HEK293 (cell line): ENCODE results near the gene GALNT9.

Source experiments
- CTCF ChIA-PET: fragments of 350-600 bp; formaldehyde crosslinking; extraction: SDS; loops from one replicate; lab custom pipeline; 2021; ENCODE audit warnings: antibody characterized with exemption; lab: Yijun Ruan, JAX
- POLR2A ChIA-PET: fragments of 300-600 bp; formaldehyde crosslinking; extraction: SDS; loops from one replicate; lab custom pipeline; 2020; ENCODE audit warnings: antibody characterized with exemption, inconsistent platforms; lab: Yijun Ruan, JAX
- H3K27ac ChIP-seq: fragments of 200-500 bp; sonication (Bioruptor generic); 2 replicates; pipeline ENCODE4 v1.5.1; 2014; ENCODE audit warnings: low read depth, low read length, control low read depth, inconsistent platforms; ENCODE audit errors: extremely low read depth
- H3K36me3 ChIP-seq, 2 experiments: fragments of 200-500 bp in 1 of 2; sonication (Bioruptor generic) in 1 of 2; 1 replicate in 1 of 2; 2 replicates in 1 of 2; pipeline ENCODE4 v1.5.1; 2014 to 2017; ENCODE audit warnings: inconsistent platforms in 2 of 2, low read length in 2 of 2; ENCODE audit not compliant: control insufficient read depth in 2 of 2, insufficient read depth in 1 of 2
- H3K4me1 ChIP-seq: fragments of 200-500 bp; sonication (Bioruptor generic); 2 replicates; pipeline ENCODE4 v1.5.1; 2014; ENCODE audit warnings: mild to moderate bottlenecking, low read length, inconsistent platforms; ENCODE audit not compliant: control insufficient read depth, insufficient read depth
- H3K4me3 ChIP-seq: 2 replicates; pipeline ENCODE4 v1.5.1; 2011; ENCODE audit warnings: low read depth, mild to moderate bottlenecking, control low read depth, low read length, moderate library complexity
- H3K9me3 ChIP-seq: fragments of 200-500 bp; sonication (Bioruptor generic); 2 replicates; pipeline ENCODE4 v1.5.1; 2014; ENCODE audit warnings: low read depth, low read length, inconsistent platforms; ENCODE audit not compliant: control insufficient read depth, insufficient read depth
- ATF2 ChIP-seq: fragments of 450-650 bp; formaldehyde crosslinking; IDR thresholded peaks from 2 replicates; pipeline ENCODE4 v1.5.1; 2016; ENCODE audit warnings: missing biosample characterization, missing genetic modification characterization, low read depth
- CTCF ChIP-seq: fragments of 450-650 bp; formaldehyde crosslinking; IDR thresholded peaks from 2 replicates; pipeline ENCODE4 v1.5.1; 2016; ENCODE audit warnings: missing biosample characterization, missing genetic modification characterization
- EGR2 ChIP-seq: fragments of 450-650 bp; formaldehyde crosslinking; IDR thresholded peaks from 2 replicates; pipeline ENCODE4 v1.5.1; 2016; ENCODE audit warnings: low read depth, missing biosample characterization, missing genetic modification characterization
- GLIS1 ChIP-seq: fragments of 450-650 bp; formaldehyde crosslinking; IDR thresholded peaks from 2 replicates; pipeline ENCODE4 v1.5.1; 2016; ENCODE audit warnings: missing biosample characterization, missing genetic modification characterization
- GLIS2 ChIP-seq: fragments of 450-650 bp; formaldehyde crosslinking; IDR thresholded peaks from 2 replicates; pipeline ENCODE4 v1.5.1; 2016; ENCODE audit warnings: missing biosample characterization, missing genetic modification characterization
- TRIM28 ChIP-seq: IDR thresholded peaks from 2 replicates; pipeline ENCODE4 v1.6.1; 2011; ENCODE audit warnings: low read length, control low read depth, borderline replicate concordance
- WT1 ChIP-seq: fragments of 450-650 bp; formaldehyde crosslinking; IDR thresholded peaks from 2 replicates; pipeline ENCODE4 v1.5.1; 2016; ENCODE audit warnings: missing biosample characterization, missing genetic modification characterization
- ZIC2 ChIP-seq: fragments of 450-650 bp; formaldehyde crosslinking; IDR thresholded peaks from 2 replicates; pipeline ENCODE4 v1.5.1; 2016; ENCODE audit warnings: missing biosample characterization, missing genetic modification characterization
- ZNF121 ChIP-seq: fragments of 450-650 bp; formaldehyde crosslinking; IDR thresholded peaks from 2 replicates; pipeline ENCODE4 v1.5.1; 2016; ENCODE audit warnings: missing biosample characterization, missing genetic modification characterization
- ZNF132 ChIP-seq: fragments of 450-650 bp; formaldehyde crosslinking; IDR thresholded peaks from 2 replicates; pipeline ENCODE4 v1.5.1; 2017; ENCODE audit warnings: missing biosample characterization, missing genetic modification characterization, borderline replicate concordance
- ZNF221 ChIP-seq: fragments of 450-650 bp; formaldehyde crosslinking; IDR thresholded peaks from 2 replicates; pipeline ENCODE4 v1.5.1; 2017; ENCODE audit warnings: missing biosample characterization, missing genetic modification characterization, borderline replicate concordance
- ZNF311 ChIP-seq: fragments of 450-650 bp; formaldehyde crosslinking; IDR thresholded peaks from 2 replicates; pipeline ENCODE4 v1.5.1; 2017; ENCODE audit warnings: missing biosample characterization, missing genetic modification characterization, borderline replicate concordance
- ZNF791 ChIP-seq: fragments of 450-650 bp; formaldehyde crosslinking; IDR thresholded peaks from 2 replicates; pipeline ENCODE4 v1.5.1; 2016; ENCODE audit warnings: missing biosample characterization, missing genetic modification characterization
- TF ChIP-seq, protein P1 (sequence below): fragments of 450-650 bp; formaldehyde crosslinking; IDR thresholded peaks from 2 replicates; pipeline ENCODE4 v1.5.1; 2017; ENCODE audit warnings: missing biosample characterization, missing genetic modification characterization
- TF ChIP-seq, protein P2 (sequence below): fragments of 450-650 bp; formaldehyde crosslinking; IDR thresholded peaks from 2 replicates; pipeline ENCODE4 v1.5.1; 2016; ENCODE audit warnings: missing biosample characterization, missing genetic modification characterization

GALNT9 gene

GRCh38 chr12:132373901-132374611, 44.7 kb upstream of the GALNT9 start:
- CTCF ChIA-PET, result interaction anchor here (0.6 to 0.7 kb wide), 2 partner anchors 46 to 143 kb away, joined by 3 read pairs; no protein-coding TSS in a partner anchor
- no peaks in the 10 kb centered on the region for H3K4me1 ChIP-seq
- POLR2A ChIA-PET, result no interaction called here
- H3K36me3 ChIP-seq, result no peaks in the 10 kb centered on the region
- no peak overlapping the region for H3K4me3 ChIP-seq
- no peak; the same call in 1 of the 2 replicates for TF ChIP-seq TRIM28
- TF ChIP-seq CTCF (tag by site-specific recombination), result peak; percentile 38; the same call in 1 of the 2 replicates
- peak; percentile 88 for TF ChIP-seq ZIC2 (tag by site-specific recombination)
- TF ChIP-seq, protein P1, sequence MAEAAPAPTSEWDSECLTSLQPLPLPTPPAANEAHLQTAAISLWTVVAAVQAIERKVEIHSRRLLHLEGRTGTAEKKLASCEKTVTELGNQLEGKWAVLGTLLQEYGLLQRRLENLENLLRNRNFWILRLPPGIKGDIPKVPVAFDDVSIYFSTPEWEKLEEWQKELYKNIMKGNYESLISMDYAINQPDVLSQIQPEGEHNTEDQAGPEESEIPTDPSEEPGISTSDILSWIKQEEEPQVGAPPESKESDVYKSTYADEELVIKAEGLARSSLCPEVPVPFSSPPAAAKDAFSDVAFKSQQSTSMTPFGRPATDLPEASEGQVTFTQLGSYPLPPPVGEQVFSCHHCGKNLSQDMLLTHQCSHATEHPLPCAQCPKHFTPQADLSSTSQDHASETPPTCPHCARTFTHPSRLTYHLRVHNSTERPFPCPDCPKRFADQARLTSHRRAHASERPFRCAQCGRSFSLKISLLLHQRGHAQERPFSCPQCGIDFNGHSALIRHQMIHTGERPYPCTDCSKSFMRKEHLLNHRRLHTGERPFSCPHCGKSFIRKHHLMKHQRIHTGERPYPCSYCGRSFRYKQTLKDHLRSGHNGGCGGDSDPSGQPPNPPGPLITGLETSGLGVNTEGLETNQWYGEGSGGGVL, result peak; percentile 18; the same call in 1 of the 2 replicates
- TF ChIP-seq GLIS2 (tag by site-specific recombination), result peak; percentile 75
- TF ChIP-seq ZNF791 (tag by site-specific recombination), result no peak
- TF ChIP-seq GLIS1 (tag by site-specific recombination), result peak; percentile 92
- TF ChIP-seq EGR2, result no peak
- H3K27ac ChIP-seq, result no peak overlapping the region
- H3K9me3 ChIP-seq, result no peaks in the 10 kb centered on the region

DNA sequence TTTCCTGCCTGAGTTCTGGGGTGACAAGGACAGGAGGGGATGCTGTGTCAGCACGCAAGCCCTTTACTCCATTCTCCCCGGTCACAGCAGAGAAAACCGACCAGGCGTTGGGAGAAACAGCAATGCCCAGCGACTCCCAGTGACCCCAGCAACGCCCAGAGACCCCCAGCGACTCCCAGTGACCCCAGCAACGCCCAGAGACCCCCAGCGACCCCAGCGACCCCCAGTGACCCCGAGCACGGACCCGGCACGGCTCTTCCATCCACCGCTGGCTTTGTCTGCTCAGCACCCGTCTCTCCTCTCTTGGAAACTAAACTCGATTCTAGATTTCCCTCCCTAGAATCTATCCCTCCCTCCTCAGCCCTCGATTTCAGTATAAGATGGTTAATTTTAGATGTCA, 38.5 kb upstream of the GALNT9 start:
- POLR2A ChIA-PET, result no interaction called here
- Histone ChIP-seq H3K27ac (no peak overlapping the region), H3K36me3 (no peaks in the 10 kb centered on the region), H3K4me1 (no peaks in the 10 kb centered on the region), H3K9me3 (no peaks in the 10 kb centered on the region)
- no peak for TF ChIP-seq ZNF132 (tag by site-specific recombination)
- no peak for TF ChIP-seq GLIS2 (tag by site-specific recombination)
- no peak for TF ChIP-seq ZNF311 (tag by site-specific recombination)
- TF ChIP-seq ATF2 (tag by site-specific recombination), result no peak
- TF ChIP-seq ZNF121 (tag by site-specific recombination), result no peak
- TF ChIP-seq WT1, result no peak
- TF ChIP-seq, all 188 proteins: peak for 0
- no peak overlapping the region for H3K4me3 ChIP-seq
- CTCF ChIA-PET, result no interaction called here

DNA sequence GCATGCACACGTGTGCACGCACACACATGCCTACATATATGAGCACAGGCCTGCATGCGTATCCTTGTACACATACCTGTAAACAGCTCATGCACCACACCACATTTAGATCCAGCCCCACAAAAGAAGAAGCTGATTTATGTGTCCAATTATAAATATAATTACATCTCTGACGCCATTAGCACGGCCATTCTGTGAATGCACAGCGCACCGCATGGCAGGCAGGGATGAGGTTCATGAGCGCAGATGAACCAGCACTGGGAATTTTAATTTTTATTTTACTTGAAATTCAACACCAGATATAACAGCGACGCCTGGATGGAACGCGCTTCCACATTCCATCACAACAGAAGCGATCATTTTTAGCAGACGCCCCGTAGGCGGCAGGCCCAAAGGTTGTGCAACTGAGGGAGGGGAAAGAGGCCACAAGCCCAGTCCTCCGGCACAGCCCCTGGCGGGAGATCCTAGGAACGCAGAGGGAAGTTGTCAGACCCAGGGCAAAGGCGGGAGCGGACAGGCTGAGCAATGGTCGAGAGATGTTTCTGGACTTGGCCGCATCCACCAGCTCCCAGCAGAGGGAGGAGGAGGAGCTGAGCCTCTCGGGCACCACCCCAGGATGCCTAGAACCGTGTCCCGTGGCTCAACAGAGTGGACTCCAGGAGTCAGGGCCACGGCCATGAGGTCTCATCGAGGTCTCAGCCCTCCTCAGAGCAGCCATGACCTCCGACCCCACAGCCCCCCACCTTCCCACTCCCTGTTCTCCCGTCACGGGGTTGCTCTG, 37.9 kb upstream of the GALNT9 start:
- H3K36me3 ChIP-seq, result no peaks in the 10 kb centered on the region
- CTCF ChIA-PET, result interaction anchor here (0.5 kb wide), 1 partner anchor 11 kb away, joined by 5 read pairs; no protein-coding TSS in a partner anchor
- TF ChIP-seq ZNF221, result no peak
- TF ChIP-seq, protein P2, sequence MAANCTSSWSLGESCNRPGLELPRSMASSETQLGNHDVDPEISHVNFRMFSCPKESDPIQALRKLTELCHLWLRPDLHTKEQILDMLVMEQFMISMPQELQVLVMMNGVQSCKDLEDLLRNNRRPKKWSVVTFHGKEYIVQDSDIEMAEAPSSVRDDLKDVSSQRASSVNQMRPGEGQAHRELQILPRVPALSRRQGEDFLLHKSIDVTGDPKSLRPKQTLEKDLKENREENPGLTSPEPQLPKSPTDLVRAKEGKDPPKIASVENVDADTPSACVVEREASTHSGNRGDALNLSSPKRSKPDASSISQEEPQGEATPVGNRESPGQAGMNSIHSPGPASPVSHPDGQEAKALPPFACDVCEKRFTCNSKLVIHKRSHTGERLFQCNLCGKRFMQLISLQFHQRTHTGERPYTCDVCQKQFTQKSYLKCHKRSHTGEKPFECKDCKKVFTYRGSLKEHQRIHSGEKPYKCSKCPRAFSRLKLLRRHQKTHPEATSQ (tag by site-specific recombination), result no peak
- TF ChIP-seq, all 188 proteins: peak for 0
- POLR2A ChIA-PET, result no interaction called here
- no peaks in the 10 kb centered on the region for H3K9me3 ChIP-seq
- H3K27ac ChIP-seq, result no peak overlapping the region
- no peak overlapping the region for H3K4me3 ChIP-seq
- no peaks in the 10 kb centered on the region for H3K4me1 ChIP-seq
